Heart right ventricle (tissue), 16 donors: Measurements from ENCODE around the gene E2F3. TPM values are rescaled to one million over a fixed set of nuclear protein-coding genes. Genes with fewer than 3 reads are reported as not detected.

Source experiments
- ATAC-seq, 8 donors: fragments of 200-7000 bp; cut with Tn5 transposase; one replicate each; pipeline ENCODE4 v1.9.1; 2020; ENCODE audit warnings: mild to moderate bottlenecking in 8 of 8, moderate library complexity in 8 of 8, moderate number of reproducible peaks in 1 of 8
- DNase-seq, 2 donors: peaks; one replicate each; pipeline ENCODE4 v3.0.0-alpha.2; 2020
- H3K27ac ChIP-seq, 10 donors: fragments of 200-600 bp; sonication (generic) in 2 of 10; one replicate each; pipeline versions ENCODE4 v1.5.0 to v1.8.0; 2020 to 2022; ENCODE audit warnings: mild to moderate bottlenecking in 3 of 10
- H3K27me3 ChIP-seq, 7 donors: fragments of 200-600 bp; one replicate each; pipeline ENCODE4 v1.8.0; 2021 to 2022; ENCODE audit warnings: mild to moderate bottlenecking in 2 of 7
- H3K36me3 ChIP-seq, 9 donors: fragments of 200-600 bp; sonication (generic) in 1 of 9; one replicate each; pipeline versions ENCODE4 v1.5.0 to v1.8.0; 2020 to 2022; ENCODE audit warnings: mild to moderate bottlenecking in 2 of 9
- H3K4me1 ChIP-seq, 9 donors: fragments of 200-600 bp; sonication (generic) in 1 of 9; one replicate each; pipeline versions ENCODE4 v1.5.0 to v1.8.0; 2020 to 2022; ENCODE audit warnings: mild to moderate bottlenecking in 4 of 9
- H3K4me3 ChIP-seq, 10 donors: fragments of 200-600 bp; sonication (generic) in 2 of 10; one replicate each; pipeline versions ENCODE4 v1.5.0 to v1.8.0; 2020 to 2022; ENCODE audit warnings: mild to moderate bottlenecking in 7 of 10, moderate library complexity in 2 of 10
- H3K9me3 ChIP-seq, 11 donors: fragments of 200-600 bp in 10 of 11; sonication (generic) in 2 of 11; one replicate each; pipeline versions ENCODE4 v1.5.0 to v1.8.0; 2013 to 2022; ENCODE audit warnings: mild to moderate bottlenecking in 2 of 11, control low read depth in 1 of 11, moderate library complexity in 1 of 11
- CTCF ChIP-seq, 9 donors: fragments of 200-600 bp; sonication (generic) in 2 of 9; IDR thresholded peaks; one replicate each; pipeline versions ENCODE4 v1.5.0 to v1.8.0; 2021 to 2022; ENCODE audit warnings: antibody characterized with exemption in 9 of 9, mild to moderate bottlenecking in 5 of 9, moderate library complexity in 1 of 9
- WGBS, 2 donors: extraction: QIAGEN DNeasy Blood & Tissue Kit; methylation state at CpG; one replicate each; pipeline ENCODE4 v1.1.7; 2013; ENCODE audit warnings: inconsistent platforms in 1 of 2; 5-methylcytosine and 5-hydroxymethylcytosine counted together
- intact Hi-C, 10 donors: fragments of 100-400 bp; cut with DNase I; formaldehyde crosslinking; loops; one replicate each; pipeline versions ENCODE4 v1.11.1 to v1.14.2; 2022
- polyA plus RNA-seq, 2 donors: library from polyadenylated mRNA; stranded (reverse); fragments of 200-250 nt; gene quantifications; one replicate each; pipeline ENCODE4 v1.2.3, GENCODE V29; 2013
- total RNA-seq, 10 donors: library from RNA; stranded (reverse); fragmentation: NEBNext Ultra II Directional in 3 of 10; extraction: Animal tissue kit (Norgen Biotek cat#: 25700) in 3 of 10; gene quantifications; one replicate each; pipeline versions ENCODE4 v1.2.1 to v1.2.4, GENCODE V29; 2021 to 2023
- donor health status: Arrhythmogenic right ventricular cardiomyopathy.
- donor health status: ischemic (EF 13 %, LVEDD 7.1; RV severe dilation, severe dysfunction).
- donor health status: healthy with polysubstance abuse.
- donor health status: DM: no; HTN: yes; CAD: no.
- donor health status: DM: no; HTN: no; CAD: no.
- donor health status: ischemic (EF 25% LVEDD 6.9; RV normal size, moderate dysfunction).
- donor health status: ischemic (EF 25% LVEDD 5.7; RV mildly dilated, moderate dysfunction).
- donor health status: healthy.
- donor health status: DM: yes; HTN: yes; CAD: no.
- donor health status: Ischemic cardiomyopathy.
- donor health status: ischemic (EF 35%, LVEDD 5.7; RV mildly dilated, moderate dysfunction).
- donor health status: nonischemic (EF 11% LVEDD 7.7; RV severe dilation, severe dysfunction).
- donor health status: DM: yes; HTN: yes; CAD: no.
- donor health status: PGD.
- donor health status: ischemic (EF 29% LVEDD 5.4; RV normal size, mild dysfunction).
- donor health status: nonischemic (EF 23%, LVEDD 6.1; RV moderate dilation, normal function).

E2F3 gene
- total and polyA plus RNA-seq, 12 donors: 2.5 to 11.9 (median 7.3) TPM

DNA sequence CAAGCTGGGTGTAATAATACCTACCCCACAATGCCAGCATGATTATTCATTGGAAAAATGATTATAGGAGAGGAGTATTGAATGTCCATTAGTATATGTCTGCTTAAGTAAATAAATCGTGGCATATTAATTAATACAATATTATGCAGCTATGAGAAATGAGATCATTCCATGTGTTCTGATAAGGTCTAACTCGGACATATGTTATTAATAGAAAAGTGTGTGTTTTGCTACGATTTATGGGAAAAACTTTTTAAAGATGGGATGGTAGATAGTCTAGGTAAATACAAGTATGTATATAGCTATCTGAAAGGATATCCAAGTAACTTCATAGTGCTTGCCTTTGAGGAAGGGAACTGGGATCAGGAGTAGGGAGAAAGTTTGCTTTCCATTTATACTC, 71.1 kb downstream of the E2F3 start:
- TF ChIP-seq CTCF (IDR thresholded peaks at IDR 0.05): no peak
- Histone ChIP-seq H3K4me3 (no peak overlapping the region), H3K9me3 (no peaks in the 10 kb centered on the region), H3K4me1 (peaks cover 0 to 11% (median 0%) of the 10 kb centered on the region in 9 donors), H3K27ac (no peak overlapping the region), H3K27me3 (no peaks in the 10 kb centered on the region), H3K36me3 (no peaks in the 10 kb centered on the region)
- DNase-seq: no peak
- intact Hi-C loops: loop anchor here in 1 of 10 donors (5.0 kb wide), 1 partner anchor 285 kb away; no protein-coding TSS in a partner anchor
- no peak for ATAC-seq
- WGBS, 2 donors: 77 to 85% methylated on average over 3 of the region's 3 CpGs

GRCh38 chr6:20473518-20473917, 71.8 kb downstream of the E2F3 start:
- H3K4me3 ChIP-seq: no peak overlapping the region
- intact Hi-C loops: loop anchor here in 1 of 10 donors (5.0 kb wide), 1 partner anchor 284 kb away; no protein-coding TSS in a partner anchor
- H3K36me3 ChIP-seq: no peaks in the 10 kb centered on the region
- ATAC-seq (peak in 1 of 8 donors; percentile 30), DNase-seq (no peak)
- no peak overlapping the region for H3K27ac ChIP-seq
- H3K4me1 ChIP-seq: peaks cover 0 to 11% (median 0%) of the 10 kb centered on the region in 9 donors
- TF ChIP-seq CTCF (IDR thresholded peaks at IDR 0.05): no peak
- no peaks in the 10 kb centered on the region for H3K9me3 ChIP-seq
- H3K27me3 ChIP-seq: no peaks in the 10 kb centered on the region
- WGBS, 2 donors: 75 to 87% methylated on average over 1 of the region's 1 CpG

DNA sequence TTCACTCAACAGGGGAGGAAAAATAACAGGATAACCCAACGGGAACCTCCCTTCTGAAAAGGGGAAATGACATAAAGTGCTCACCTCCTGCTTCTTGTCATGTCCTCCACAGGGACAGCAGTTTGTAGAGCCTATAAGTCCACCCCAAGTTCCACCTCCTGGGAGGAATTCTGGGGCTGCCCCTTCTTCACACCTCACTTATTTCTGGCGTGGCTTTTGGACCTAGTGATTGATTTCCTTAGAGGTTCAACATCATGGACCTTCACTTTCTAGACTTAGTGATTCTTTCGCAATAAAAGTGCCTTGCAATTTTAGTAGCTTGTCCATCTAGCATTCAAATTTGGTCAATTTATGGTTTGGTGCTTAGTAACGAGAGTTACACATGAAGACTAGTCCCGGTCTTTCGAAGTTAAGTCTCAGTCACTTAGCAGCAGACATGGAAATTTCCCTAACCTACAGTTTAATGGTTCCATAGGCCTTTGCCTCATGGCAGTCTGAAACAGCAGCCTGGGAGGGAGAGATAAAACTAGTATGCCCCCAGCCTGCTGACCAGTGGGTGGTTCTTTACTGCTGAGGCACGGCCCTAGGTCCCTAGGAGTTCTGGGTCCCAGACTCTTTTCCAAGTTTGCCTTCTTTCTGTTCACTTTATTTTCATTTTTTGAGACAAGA, 73.3 kb downstream of the E2F3 start:
- DNase-seq (no peak), ATAC-seq (no peak)
- H3K4me1 ChIP-seq: peaks cover 0 to 20% (median 0%) of the 10 kb centered on the region in 9 donors
- WGBS, 2 donors: 91 to 92% methylated on average over 7 of the region's 7 CpGs
- no peak overlapping the region for H3K27ac ChIP-seq
- TF ChIP-seq CTCF (IDR thresholded peaks at IDR 0.05): no peak
- intact Hi-C loops: loop anchor here in 1 of 10 donors (5.0 kb wide), 1 partner anchor 282 kb away; no protein-coding TSS in a partner anchor
- H3K4me3 ChIP-seq: no peak overlapping the region
- no peaks in the 10 kb centered on the region for H3K27me3 ChIP-seq
- no peaks in the 10 kb centered on the region for H3K9me3 ChIP-seq
- peaks cover 0 to 4% (median 0%) of the 10 kb centered on the region in 9 donors for H3K36me3 ChIP-seq

- no peak overlapping the region for H3K4me3 ChIP-seq
- H3K27me3 ChIP-seq: no peaks in the 10 kb centered on the region
- 97 to 99% methylated on average over 6 of the region's 6 CpGs for WGBS, 2 donors
- peaks cover 0 to 17% (median 0%) of the 10 kb centered on the region in 9 donors for H3K4me1 ChIP-seq
- H3K36me3 ChIP-seq: peaks cover 0 to 20% (median 0%) of the 10 kb centered on the region in 9 donors
- no peak for DNase-seq
- intact Hi-C loops: no loop called here
- TF ChIP-seq CTCF (IDR thresholded peaks at IDR 0.05): no peak
- no peak overlapping the region for H3K27ac ChIP-seq
- no peak for ATAC-seq
- no peaks in the 10 kb centered on the region for H3K9me3 ChIP-seq
These were observed 74.9 kb downstream of the E2F3 start for GRCh38 chr6:20476501-20477043.
